ENCODE measurements around the gene EBF3.

GRCh38 chr10:129850790-129851189, 113.3 kb downstream of the EBF3 start:
- TF ChIP-seq CTCF (IDR thresholded peaks at IDR 0.05; ENCODE audit: insufficient read depth, low read depth, low read length) = no peak
- TF ChIP-seq EZH2 (IDR thresholded peaks at IDR 0.05; ENCODE audit: insufficient read depth, low read length) = no peak

Measured in astrocyte (in vitro differentiated cells and primary cell).